ENCODE measurements around the gene METTL17. TPM values are rescaled to one million over a fixed set of nuclear protein-coding genes. Genes with fewer than 3 reads are reported as not detected.
"Not testable (repeated sequence)": the region's sequence is repeated elsewhere in the genome, so short reads cannot be mapped to it uniquely, and the experiment has no call there.

Gene METTL17
- polyA plus RNA-seq, 10 donors, result 33.8 to 75.8 (median 42.9) TPM

GRCh38 chr14:21023174-21023573, 33.4 kb downstream of the METTL17 start:
- DNase-seq, result no peak

DNA sequence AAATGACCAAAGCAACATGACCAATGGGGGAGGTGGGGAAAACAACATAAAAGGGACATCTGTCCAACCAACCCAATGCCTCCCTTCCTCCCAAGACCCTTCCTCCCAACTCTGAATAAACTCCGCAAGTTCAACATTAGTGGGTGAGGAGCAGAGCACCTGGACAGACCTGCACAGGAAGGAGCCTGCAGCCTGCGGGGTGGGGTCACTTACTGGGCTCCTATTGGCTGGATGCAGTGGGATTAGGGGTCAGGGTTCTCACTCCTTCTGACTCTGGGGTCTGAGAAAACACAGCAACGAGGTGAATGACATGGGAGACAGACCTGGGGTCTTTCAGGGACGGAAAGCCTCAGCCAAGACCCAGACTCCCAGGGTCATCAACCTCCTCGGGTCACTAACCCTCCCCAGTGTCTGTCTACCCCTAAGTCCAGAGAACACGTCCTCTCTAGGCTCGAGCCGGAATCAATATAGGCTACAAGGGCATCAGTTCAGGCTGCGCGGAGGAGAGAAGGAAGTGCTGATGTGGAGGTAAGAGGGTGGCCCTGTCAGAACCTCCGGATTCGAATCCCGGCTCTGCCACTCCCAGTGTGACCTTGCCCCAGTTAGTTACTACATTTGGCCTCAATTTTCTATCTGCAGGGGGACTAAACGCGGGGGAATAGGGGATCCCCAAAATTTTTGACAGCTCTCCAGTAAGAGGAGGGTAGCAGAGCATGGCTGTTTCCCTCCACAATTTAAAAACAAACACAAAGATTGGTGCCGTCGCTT, 34.2 kb downstream of the METTL17 start:
- DNase-seq, result no peak

GRCh38 chr14:21024585-21025370, 35.0 kb downstream of the METTL17 start, which contains the start of gene NDRG2:
Gene NDRG2 (minus strand): TSS chr14:21025061. CDS start chr14:21023315, 1,746 bp downstream.
- peak; percentile 69 to 87 (median 70) for DNase-seq

GRCh38 chr14:21025371-21026273, 35.8 kb downstream of the METTL17 start:
- DNase-seq, result peak; percentile 30 to 85 (median 33)

DNA sequence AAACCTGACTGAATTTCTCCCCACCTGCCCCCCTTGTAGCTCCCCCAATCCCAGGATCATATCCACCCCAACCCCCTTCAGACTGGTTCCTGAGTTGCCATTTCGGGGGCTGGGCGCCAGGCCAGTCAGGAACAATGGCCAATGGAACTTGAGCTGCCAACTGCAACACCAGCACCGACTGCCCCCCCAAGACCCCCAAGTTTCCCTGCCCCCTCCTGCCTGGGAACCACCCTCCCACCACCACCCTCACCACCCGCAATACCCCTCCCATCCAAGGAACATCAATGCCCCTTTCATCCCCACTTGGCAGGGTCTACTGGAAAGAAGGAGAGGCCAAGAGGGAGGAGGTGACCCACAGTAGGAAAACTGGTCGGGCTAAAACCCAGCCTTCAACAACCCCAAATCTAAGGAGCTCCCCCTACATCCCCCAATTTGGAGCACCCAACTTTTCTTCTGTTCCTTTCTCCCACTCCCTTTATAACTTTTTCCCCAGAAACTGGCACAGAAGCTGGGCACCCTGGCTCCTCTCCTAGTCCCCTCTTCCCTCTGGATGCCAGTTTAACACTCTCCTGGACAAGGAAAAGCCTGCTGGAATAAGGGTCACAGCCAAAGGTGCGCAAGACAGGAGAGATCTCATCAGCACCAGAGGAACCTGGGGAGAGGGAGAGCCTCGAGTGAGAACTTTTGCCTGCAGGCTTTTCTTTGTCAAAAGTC, 36.7 kb downstream of the METTL17 start:
- DNase-seq, result no peak

GRCh38 chr14:21026988-21027315, 37.2 kb downstream of the METTL17 start:
- DNase-seq, result no peak

- DNase-seq, result no peak
These were observed 40.1 kb downstream of the METTL17 start, which contains the start of gene TPPP2 for GRCh38 chr14:21029917-21030316. Gene TPPP2 (plus strand): TSS chr14:21030217. CDS start chr14:21030582, 365 bp downstream.

DNA sequence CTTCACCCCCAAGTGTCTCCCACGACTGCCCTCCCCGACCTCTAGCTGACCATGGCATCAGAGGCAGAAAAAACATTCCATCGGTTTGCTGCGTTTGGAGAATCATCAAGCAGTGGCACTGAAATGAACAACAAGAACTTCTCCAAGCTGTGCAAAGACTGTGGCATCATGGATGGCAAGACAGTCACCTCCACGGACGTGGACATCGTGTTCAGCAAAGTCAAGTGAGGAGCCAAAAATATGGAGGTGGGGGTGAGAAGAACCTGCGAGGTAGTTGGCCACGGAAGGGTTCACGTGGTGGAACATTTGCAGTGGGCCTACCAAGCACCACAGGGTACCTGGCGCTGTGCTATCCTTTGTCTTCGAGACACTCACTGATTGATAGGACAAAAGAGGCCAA, 40.8 kb downstream of the METTL17 start:
- no peak for DNase-seq

GRCh38 chr14:21032326-21033132, 42.7 kb downstream of the METTL17 start:
- DNase-seq, result no peak

GRCh38 chr14:21033133-21033698, 43.4 kb downstream of the METTL17 start:
- no peak for DNase-seq

GRCh38 chr14:21034707-21035106, 44.9 kb downstream of the METTL17 start, which contains the start of gene RNASE13:
Gene RNASE13 (minus strand): TSS chr14:21034807. CDS start chr14:21034288, 519 bp downstream.
- DNase-seq, result no peak

GRCh38 chr14:21036751-21037150, 47.0 kb downstream of the METTL17 start:
- no peak for DNase-seq

- DNase-seq, result no peak
These were observed 47.4 kb downstream of the METTL17 start for GRCh38 chr14:21037156-21037555.

DNA sequence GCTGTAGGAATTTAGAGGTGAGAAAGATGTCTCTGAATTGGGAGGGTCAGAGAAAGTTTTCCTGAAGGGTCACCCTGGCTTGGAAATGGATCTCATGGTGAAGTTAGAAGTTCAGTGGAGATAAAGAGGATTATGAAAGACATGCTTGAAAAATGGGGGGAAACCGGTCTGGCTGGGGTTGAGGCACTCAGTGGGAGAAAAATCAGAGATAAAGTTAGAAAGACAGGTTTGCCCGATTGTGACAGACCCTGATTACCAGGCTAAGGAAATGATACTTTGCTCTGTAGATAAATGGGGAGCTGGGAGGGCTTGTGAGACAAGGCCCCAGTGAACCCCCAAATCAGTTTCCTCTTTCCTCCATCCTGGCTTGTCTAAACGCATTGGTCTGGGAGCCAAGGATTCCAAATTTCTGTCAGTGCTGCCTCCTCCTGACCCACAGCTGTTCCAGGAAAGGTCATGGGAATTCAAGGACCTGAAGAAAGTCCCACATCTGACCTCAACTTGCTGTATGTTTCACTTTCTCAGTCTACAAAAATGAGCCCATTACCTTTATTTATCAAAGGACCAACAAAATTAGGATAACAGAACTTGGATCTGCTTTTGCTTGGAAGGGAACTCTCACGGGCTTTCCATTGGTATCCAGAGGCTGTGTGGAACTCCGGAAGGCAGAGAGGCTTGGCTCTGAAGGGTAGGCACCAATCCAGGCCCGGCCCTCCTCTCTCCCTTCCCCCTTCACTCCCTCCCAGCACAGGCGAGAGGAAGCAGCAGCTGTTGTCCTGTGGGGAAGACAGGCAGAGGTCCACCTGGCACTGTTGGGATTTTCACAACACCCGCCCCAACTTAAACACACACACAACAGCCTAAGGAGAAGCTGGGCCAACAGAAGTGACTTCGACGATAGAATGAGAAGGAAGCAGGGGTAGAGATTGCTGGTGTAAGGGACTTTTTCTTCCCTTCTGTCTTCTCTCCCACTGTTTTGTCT, 49.0 kb downstream of the METTL17 start:
- peak; percentile 89 to 96 (median 92) for DNase-seq

DNA sequence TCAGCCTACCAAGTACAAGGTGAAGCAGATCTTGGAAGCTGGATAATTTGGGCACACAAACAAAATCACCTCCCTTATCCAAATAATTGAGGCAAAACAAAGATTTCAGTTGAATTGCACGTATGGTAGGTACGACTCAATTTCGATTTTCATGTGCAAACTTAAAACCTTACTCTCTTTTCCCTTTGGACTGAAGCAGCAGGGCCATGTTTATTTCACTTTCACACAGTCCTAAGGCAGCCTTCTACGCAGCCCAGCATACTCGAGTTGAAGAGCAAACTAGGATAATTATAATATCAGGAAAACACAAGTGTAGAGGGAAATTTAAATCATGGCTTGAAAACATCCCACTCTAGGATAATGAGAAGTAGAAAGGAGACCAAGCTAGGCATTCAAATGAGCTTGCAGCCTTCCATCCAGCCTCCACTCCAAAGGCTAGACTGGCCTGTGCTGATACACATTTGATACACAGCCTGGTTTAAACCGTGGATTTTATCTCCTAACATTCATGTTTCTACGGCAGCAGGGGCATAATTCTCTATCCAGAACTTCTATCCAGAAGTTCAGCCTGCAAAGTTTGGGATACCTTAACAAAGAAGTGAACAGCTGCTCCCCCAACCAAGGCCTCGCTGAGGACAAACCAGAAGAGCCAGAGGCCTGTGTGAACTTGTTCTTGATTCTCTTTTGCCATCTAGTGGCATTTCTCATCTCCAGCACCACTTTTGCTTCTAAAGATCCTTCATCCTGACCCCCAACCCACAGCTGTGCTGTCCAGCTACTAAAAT, 50.0 kb downstream of the METTL17 start:
- DNase-seq, result peak; percentile 74 to 90 (median 76)

- no peak for DNase-seq
These were observed 50.7 kb downstream of the METTL17 start for GRCh38 chr14:21040370-21040925.

- not testable (repeated sequence) for DNase-seq
These were observed 51.2 kb downstream of the METTL17 start for GRCh38 chr14:21040941-21041340.
